ENCODE results near the gene CEP250.
A peak's percentile ranks its signal among the peaks of the same experiment; 100 is the strongest.
"Not testable (repeated sequence)": the region's sequence is repeated elsewhere in the genome, so short reads cannot be mapped to it uniquely, and the experiment has no call there.

The CEP250 gene

DNA sequence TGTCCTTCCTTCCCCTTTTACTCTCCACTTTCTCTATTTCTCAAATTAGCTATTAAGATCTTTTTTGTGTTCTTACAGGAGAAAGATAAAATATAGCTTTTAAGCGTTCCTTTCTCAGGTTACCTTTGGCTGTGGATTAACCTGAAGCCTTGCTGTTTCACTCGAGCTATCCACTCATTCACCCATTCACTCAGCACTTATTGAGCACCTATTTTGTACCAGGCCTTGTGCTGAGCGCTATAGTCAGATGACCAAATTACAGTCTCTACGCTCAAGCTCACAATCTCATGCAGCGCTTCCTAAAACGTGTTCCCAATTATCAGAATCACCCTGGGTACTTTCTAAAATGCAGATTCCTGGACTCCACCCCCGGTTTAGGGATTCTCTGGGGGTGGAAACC, 1.8 kb upstream of the CEP250 start:
- no peak for FAIRE-seq

- not testable (repeated sequence) for FAIRE-seq
Measured at GRCh38 chr20:35456700-35457099, 1.3 kb downstream of the CEP250 start.

DNA sequence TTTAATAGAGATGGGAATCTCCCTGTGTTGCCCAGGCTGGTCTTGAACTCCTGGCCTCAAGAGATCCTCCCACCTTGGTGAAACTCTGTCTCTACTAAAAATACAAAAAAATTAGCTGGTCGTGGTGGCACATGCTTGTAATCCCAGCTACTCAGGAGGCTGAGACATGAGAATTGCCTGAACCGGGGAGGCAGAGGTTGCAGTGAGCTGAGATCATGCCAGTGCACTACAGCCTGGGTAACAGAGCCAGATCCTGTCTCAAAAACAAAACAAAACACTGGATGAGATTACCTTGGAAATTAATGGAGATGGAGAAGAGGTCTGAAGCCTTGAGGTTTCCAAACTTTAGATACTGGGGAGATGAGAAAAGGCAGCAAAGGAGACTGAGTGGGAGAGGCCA, 2.1 kb downstream of the CEP250 start:
- FAIRE-seq, result not testable (repeated sequence)

DNA sequence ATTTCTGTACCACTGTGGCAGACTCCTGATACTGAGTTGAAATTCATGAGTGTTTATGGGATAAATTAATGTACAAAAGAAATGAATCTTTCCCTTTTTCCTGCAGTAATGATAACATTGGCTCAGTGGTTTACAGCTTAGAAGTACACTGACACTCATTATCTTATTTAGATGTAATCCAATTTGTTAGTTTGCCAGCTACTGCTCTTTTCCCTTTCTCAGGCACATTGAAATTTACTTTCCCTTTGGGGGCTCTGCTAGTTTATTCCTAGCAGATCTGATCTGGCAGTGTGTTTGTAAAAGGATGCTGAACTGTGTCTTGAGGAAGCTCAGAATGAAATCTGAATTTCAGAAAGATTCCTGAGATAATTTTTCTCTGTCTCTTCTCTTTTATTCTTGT, 3.0 kb downstream of the CEP250 start:
- FAIRE-seq, result no peak

DNA sequence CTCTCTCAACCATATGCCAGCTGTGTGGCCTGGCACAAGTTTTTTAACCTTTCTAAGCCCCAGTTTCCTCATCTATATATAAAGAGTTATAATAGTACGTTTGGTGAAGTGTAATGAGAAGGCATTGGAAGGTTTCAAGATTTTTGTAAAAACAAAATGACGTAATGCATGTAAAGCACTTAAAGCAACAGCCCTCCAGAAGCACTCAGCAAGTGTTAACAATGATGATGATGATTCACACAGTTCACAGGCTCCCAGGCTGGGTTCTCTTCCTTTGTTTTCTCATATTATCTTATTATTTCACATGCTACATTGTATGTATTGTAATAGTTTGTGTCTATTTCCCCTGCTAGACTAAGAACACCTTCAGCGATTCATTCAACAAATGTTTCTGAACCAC, 6.2 kb downstream of the CEP250 start:
- FAIRE-seq, result no peak

DNA sequence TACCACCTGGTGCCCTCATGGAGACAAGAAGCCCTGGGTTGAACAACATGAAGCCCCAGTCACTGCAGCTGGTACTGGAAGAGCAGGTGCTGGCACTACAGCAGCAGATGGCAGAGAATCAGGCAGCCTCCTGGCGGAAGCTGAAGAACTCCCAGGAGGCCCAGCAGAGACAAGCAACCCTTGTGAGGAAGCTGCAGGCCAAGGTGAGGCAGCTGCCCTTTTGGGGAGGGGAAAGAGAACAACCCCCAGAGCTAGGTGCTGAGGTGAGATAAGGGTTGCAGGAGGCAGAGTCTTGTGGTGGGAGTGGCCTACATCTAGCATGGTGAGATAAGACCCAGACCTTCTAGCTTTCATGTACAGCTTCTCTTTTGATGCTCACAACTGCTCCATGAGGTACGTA, 7.0 kb downstream of the CEP250 start:
- no peak for FAIRE-seq

DNA sequence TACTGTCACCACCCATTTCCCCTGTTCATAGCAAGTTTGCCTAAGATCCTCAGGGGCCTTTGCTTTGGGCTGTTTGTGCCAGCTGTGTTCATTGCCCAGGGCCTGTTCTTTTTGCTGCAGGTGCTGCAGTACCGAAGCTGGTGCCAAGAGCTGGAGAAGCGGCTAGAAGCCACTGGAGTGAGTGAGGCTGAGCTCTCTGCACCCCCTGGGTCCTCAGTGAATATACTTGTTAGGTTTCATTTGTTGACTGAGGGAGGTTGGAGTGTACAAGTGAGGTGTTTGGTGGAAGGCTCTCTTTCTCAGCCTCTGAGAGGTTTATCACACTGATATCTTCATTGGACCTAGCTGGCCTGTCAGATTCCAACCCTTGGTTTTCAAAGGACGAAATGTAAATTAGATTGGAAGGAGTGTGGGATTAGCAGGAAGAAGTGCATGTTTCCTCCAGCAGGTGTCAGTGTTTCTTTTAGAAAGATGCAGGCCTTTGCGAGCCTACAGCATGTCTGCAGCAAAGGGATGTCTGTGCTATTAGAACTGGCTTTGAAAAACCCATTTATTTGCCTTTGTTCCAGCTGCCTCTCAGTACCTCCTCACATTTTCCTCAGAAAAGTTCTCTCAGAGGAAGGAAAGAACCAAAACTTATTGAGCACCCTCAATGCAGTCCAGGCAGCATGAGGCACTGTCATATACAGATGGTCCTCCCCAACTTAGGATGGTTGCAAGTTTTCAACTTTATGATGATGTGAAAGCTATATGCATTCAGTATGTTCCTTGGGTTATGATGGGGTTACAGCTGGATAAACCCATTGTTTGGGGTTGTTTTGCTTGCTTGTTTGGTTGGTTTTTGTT, 8.3 kb downstream of the CEP250 start:
- peak; percentile 70 for FAIRE-seq

DNA sequence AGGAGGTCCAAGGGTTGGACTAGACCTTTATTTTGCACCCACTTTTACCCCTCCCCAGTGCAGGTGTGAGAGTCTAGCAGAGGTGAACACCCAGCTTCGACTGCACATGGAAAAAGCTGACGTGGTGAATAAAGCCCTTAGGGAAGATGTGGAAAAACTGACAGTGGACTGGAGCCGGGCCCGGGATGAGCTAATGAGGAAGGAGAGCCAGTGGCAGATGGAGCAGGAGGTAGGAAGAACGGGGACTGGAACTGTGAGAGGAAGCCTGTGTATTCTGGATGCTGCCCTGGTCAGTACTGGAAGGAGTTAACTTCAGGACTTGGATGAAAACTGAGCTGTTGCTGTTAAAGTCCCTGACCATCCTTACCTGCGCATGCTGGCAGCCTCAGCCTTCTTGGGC, 10.6 kb downstream of the CEP250 start:
- FAIRE-seq, result no peak

- FAIRE-seq, result no peak
Measured at GRCh38 chr20:35466856-35467255, 11.5 kb downstream of the CEP250 start.

GRCh38 chr20:35467339-35468224, 12.2 kb downstream of the CEP250 start:
- no peak for FAIRE-seq

DNA sequence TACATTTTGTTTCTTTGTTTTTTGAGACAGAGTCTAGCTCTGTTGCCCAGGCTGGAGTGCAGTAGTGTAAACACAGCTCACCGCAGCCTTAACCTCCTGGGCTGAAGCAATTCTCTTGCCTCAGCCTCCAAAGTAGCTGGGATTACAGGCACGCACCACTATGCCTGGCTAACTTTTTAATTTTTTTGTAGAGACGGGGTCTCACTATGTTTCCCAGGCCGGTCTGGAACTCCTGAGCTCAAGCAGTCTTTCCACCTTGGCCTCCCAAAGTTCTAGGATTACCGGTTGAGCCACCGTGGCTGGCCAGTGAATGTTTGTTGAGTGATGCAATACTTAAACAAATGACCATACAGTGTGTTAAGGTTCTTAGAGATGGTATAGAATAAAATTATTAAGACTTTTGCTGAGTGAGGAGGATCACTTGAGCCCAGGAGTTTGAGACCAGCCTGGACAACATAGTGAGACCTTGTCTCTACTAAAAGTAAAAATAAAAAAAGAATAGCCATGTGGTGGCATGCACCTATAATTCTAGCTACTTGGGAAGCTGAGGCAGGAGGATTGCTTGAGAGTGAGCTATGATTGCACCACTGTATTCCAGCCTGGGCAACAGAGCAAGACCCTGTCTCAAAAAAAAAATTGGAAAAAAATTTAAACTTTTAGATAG, 13.4 kb downstream of the CEP250 start:
- no peak for FAIRE-seq

DNA sequence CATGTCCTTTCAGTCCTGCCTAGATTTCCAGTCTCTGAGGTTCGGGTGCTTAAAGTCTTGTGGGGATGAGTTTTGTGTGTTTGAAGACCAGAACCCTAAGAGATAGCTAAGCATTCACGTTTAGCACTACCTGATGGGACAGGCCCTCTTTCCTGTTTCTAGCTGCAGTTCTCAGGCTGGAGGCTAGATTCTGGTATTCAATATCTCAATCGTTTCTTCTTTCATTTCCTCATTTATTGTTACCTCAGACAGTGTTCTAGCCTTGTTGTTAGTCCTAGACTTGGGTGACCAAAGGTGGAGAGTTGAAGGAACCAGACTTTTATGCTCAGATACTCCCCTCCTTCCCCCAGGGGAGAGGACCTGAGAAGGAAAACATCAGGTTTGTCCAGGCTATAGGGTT, 16.8 kb downstream of the CEP250 start:
- no peak for FAIRE-seq

- no peak for FAIRE-seq
Measured at GRCh38 chr20:35473684-35474083, 18.3 kb downstream of the CEP250 start.

DNA sequence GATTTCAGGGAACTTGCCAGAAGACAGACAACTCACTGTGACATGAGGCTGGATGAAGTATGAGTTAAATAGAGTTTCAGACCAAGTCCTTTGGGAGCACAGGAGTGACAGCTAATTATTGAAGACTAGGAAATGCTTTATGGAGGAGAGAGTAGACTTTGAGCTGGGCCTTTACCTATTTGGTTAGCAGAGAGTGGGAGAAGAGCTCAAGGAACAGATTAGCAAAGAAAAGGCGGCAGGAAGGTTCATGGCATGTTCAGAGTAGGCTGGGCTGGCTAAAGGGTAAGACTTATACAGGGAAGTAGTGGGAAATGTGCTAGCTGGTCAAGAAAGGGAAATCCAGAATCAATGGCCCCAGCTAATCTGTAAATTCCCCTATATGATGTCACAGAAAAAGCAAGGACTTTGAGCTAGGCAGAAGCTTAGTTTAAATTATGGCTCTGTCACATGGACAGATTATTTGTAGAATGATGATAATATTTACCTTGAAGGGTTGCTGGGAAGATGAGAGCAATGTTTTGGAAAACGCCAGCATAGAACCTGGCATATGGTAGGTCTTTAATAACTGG, 19.0 kb downstream of the CEP250 start:
- no peak for FAIRE-seq

GRCh38 chr20:35476288-35476687, 20.9 kb downstream of the CEP250 start:
- FAIRE-seq, result no peak

GRCh38 chr20:35478804-35479472, 23.5 kb downstream of the CEP250 start:
- FAIRE-seq, result no peak

DNA sequence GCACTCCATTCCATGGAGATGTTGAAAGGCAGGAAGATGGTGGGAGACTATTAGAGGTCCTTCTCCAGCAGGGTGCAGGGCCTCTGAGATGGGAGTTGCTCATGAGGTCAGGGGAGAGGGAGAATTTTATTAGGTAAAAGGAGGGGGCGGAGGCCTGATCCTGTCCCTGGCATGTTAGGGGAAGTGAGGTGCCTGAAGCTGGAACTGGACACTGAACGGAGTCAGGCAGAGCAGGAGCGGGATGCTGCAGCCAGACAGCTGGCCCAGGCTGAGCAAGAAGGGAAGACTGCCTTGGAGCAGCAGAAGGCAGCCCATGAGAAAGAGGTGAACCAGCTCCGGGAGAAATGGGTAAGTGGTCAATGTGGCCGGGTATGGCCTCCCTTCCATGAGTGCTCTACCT, 24.4 kb downstream of the CEP250 start:
- no peak for FAIRE-seq

DNA sequence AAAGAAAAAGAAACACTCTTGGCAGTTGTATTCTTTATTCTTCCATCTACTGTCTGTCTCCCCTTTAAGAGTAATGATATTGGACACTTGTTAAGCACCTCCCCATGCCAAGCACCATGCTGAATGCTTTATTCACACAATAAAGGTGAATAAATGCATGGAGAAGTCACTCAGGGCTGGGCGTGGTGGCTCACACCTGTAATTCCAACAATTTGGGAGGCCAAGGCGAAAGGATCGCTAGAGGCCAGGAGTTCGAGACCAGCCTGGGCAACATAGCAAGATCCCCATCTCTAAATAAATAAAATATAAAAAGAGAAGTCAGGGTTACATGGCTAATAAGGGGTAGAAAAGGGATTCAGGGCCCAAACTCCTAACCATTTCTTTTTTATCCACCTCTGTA, 32.1 kb downstream of the CEP250 start:
- no peak for FAIRE-seq

DNA sequence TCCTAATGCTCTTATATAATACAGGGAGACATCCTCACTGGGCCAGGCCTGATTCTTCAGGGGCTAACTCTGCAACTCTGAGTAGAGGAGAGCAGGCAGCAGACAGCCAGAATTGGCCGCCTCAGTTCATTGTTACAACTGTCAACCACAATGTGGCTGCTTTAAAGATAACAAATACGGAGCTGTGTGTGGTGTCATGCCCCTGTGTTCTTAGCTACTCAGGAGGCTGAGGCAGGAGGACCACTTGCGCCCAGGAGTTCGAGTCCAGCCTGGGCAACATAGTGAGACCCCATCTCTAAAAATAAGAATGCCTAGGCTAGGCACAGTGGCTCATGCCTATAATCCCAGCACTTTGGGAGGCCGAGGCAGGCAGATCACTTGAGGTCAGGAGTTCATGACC, 34.3 kb downstream of the CEP250 start:
- no peak for FAIRE-seq

DNA sequence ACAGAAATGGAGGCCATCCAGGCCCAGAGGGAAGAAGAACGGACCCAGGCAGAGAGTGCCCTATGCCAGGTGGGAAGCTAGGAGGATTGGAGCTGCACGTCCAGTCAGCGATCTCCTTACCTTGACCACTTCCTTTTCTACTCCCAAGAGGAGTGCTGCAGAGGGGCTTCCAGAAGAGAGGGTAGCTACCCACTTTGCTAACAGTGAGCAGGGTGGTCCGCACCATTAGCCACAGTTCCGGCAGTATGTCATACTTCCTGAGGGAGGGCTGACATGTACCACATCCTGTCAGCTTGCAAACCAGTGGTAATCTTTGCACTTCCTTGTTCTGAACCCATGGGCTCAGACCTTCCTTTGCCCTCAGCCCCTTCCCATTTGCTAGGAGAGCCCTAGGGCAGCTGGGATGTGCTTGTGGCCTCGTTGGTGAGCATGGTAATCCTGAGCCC, 35.4 kb downstream of the CEP250 start:
- no peak for FAIRE-seq

GRCh38 chr20:35491823-35492222, 36.4 kb downstream of the CEP250 start:
- FAIRE-seq, result no peak

DNA sequence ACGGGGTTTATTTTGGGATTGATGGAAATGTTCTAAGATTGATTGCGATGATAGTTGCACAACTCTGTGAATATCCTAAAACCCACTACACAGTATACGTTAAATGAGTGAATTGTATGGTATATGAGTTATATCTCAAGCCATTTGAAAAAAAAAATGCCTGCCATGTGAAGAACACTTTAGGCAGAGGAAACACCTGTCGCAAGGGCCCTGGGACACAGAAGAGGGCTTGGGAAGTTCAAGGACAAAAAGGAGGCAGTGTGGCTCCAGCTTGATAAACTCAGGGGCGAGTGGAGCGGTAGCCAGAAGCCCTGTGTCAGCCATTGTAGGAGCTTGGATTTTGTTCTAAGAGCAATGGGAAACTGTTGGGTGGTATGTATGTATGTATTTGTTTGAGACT, 37.0 kb downstream of the CEP250 start:
- no peak for FAIRE-seq

DNA sequence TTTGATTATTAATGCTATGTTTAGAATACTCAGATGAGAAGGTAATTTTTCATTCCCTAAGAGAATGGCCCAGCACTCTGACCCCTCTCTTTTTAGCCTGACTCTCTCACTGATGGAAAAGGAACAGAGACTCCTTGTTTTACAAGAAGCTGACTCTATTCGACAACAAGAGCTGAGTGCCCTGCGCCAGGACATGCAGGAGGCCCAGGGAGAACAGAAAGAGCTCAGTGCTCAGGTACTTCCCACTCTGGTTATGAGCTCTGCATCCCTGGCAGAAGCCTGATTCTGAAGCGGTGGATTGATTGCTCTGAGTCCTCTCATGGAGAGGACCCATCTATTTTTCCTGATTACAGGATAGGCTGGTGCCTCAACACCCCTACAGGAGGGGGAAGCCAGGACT, 41.1 kb downstream of the CEP250 start:
- FAIRE-seq, result no peak

All from A204.1 (cell line).